Panc1 (cell line): ENCODE data around the gene PYGO2. TPM values are rescaled to one million over a fixed set of nuclear protein-coding genes. Genes with fewer than 3 reads are reported as not detected.
A peak's percentile ranks its signal among the peaks of the same experiment; 100 is the strongest.

Experiments used
- ATAC-seq: fragments of 200-7000 bp; cut with Tn5 transposase; 2 replicates; pipeline ENCODE4 v1.9.1; 2020; ENCODE audit warnings: mild to moderate bottlenecking, moderate library complexity
- BruUV-seq: library from RNA; stranded (reverse); fragments of 400-500 nt; replicated peaks from 2 replicates; lab custom pipeline; 2021; lab: Mats Ljungman, UMichigan
- CTCF ChIA-PET: fragments of 300-600 bp; sonication (Branson Sonifier 250); formaldehyde crosslinking; loops from one replicate; lab custom pipeline; 2022; ENCODE audit warnings: antibody characterized with exemption; lab: Charles Lee
- POLR2A ChIA-PET: fragments of 300-600 bp; sonication (Branson Sonifier 250); formaldehyde crosslinking; loops from one replicate; lab custom pipeline; 2022; ENCODE audit warnings: antibody characterized with exemption; lab: Charles Lee
- DNase-seq: peaks from one replicate; pipeline ENCODE4 v3.0.0-alpha.2; 2010; ENCODE audit warnings: low read depth, low spot score
- H3K27ac ChIP-seq: 2 replicates; pipeline ENCODE4 v1.5.1; 2011; ENCODE audit warnings: mild to moderate bottlenecking, low read length, inconsistent platforms
- H3K27me3 ChIP-seq: fragments of 200-500 bp; sonication (Bioruptor generic); 2 replicates; pipeline ENCODE4 v1.6.0; 2014; ENCODE audit warnings: low read length, inconsistent platforms; ENCODE audit not compliant: control insufficient read depth, insufficient read depth
- H3K36me3 ChIP-seq: fragments of 200-500 bp; sonication (Bioruptor generic); 2 replicates; pipeline ENCODE4 v1.5.1; 2014; ENCODE audit warnings: inconsistent platforms, mild to moderate bottlenecking, low read length, moderate library complexity; ENCODE audit not compliant: control insufficient read depth, insufficient read depth
- H3K4me1 ChIP-seq: 2 replicates; pipeline ENCODE4 v1.5.1; 2011; ENCODE audit warnings: inconsistent platforms, mild to moderate bottlenecking, low read length, moderate library complexity; ENCODE audit not compliant: control insufficient read depth, insufficient read depth
- H3K4me3 ChIP-seq, 2 experiments: 2 replicates each; pipeline ENCODE4 v1.5.1; 2011 to 2012; ENCODE audit warnings: low read depth in 2 of 2, low read length in 2 of 2, mild to moderate bottlenecking in 2 of 2, inconsistent platforms in 1 of 2, moderate library complexity in 1 of 2
- H3K9me3 ChIP-seq: fragments of 200-500 bp; sonication (Bioruptor generic); 2 replicates; pipeline ENCODE4 v1.5.1; 2014; ENCODE audit warnings: low read depth, mild to moderate bottlenecking, inconsistent platforms, low read length, moderate library complexity; ENCODE audit not compliant: control insufficient read depth, insufficient read depth
- POLR2AphosphoS5 ChIP-seq: IDR thresholded peaks from 2 replicates; pipeline ENCODE4 v1.6.1; 2012; ENCODE audit warnings: mild to moderate bottlenecking, low read depth, low read length, moderate library complexity
- SIN3A ChIP-seq: IDR thresholded peaks from 2 replicates; pipeline ENCODE4 v1.6.1; 2012; ENCODE audit warnings: low read depth, mild to moderate bottlenecking, low read length, moderate library complexity, borderline replicate concordance; ENCODE audit not compliant: insufficient read depth
- TCF7L2 ChIP-seq: IDR thresholded peaks from 2 replicates; pipeline ENCODE4 v1.6.1; 2011; ENCODE audit warnings: mild to moderate bottlenecking, low read depth, low read length, inconsistent platforms
- in situ Hi-C: cut with HindIII; loops from 2 replicates; pipeline ENCODE4 v1.10.0; 2016; ENCODE audit warnings: low sequenced_read_pairs, low pct_unique_long_range_greater_than_20kb
- intact Hi-C: fragments of 100-400 bp; cut with micrococcal nuclease; formaldehyde crosslinking; loops from one replicate; pipeline ENCODE4 v1.10.0; 2022; ENCODE audit not compliant: unreplicated experiment
- total RNA-seq: library from RNA; stranded (reverse); gene quantifications from one replicate; pipeline ENCODE4 v1.2.1, GENCODE V29; 2021; ENCODE audit not compliant: unreplicated experiment
- TF ChIP-seq, protein P1 (sequence below), 2 experiments: IDR thresholded peaks; 2 replicates each; pipeline ENCODE4 v1.6.1; 2011 to 2012; ENCODE audit warnings: low read depth in 2 of 2, control low read depth in 1 of 2, low read length in 1 of 2, mild to moderate bottlenecking in 1 of 2, moderate library complexity in 1 of 2; ENCODE audit not compliant: insufficient read depth in 1 of 2

PYGO2 gene
- total RNA-seq, 1 experiment from 2014 or later = 41.1 TPM

DNA sequence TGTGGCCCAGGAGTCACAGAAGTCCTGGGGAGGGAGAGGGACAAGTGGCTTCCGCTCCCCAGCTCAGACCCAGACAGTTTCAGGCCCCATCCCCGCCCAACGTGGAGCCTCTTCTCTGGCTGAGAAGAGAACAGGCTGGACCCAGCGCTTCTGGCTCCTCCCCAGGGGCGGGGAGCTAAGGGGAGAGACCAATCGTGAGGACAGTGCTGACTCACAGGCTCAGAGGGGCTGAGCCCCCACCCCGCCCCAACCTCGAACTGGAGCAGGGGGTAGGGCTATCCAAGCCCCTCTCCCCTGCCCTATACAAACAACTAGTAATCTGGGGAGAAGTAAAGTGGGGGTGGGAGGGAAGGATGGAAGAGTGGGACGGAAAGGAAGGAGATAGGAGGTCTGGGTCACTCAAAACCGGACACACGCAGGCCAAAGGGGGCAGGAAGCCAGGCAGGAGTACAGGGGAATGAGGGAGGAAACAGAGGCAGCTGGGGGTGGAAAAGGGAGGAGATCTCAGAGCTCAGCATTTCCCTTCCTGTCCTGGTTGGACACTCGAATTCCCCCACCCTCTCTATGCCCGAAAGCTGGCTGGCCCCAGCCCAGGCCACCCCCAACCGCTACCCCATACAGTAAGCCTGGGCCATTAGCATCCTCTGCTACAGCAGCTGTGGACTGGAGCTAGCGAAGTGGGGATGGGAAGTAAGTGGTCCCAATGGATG lies 9.2 kb upstream of the PYGO2 start, which contains the start of gene SHC1:
Gene SHC1 (minus strand): TSS at position 117 of the 710 bp plus-strand sequence. CDS start 221 bp downstream, outside the sequence.
- Histone ChIP-seq H3K9me3 (no peaks in the 10 kb centered on the region), H3K4me1 (peaks cover 43% of the 10 kb centered on the region), H3K4me3 (peak within 1 kb of the TSS; percentile 77 to 88), H3K27me3 (no peaks in the 10 kb centered on the region), H3K27ac (peak within 1 kb of the TSS; percentile 98), H3K36me3 (peaks cover 4% of the 10 kb centered on the region)
- TF ChIP-seq TCF7L2 (no peak), POLR2AphosphoS5 (peak; percentile 82), SIN3A (no peak)
- no TSS peak for BruUV-seq
- POLR2A ChIA-PET = interaction anchor here (0.6 to 1.1 kb wide), 6 partner anchors 10 to 115 kb away, joined by 3 to 15 read pairs (median 4); partner anchors contain the start of genes LENEP, PMVK and PYGO2
- in situ Hi-C loops = no loop called here
- ATAC-seq (peak; percentile 75), DNase-seq (no peak)
- intact Hi-C loops = no loop called here
- CTCF ChIA-PET = interaction anchor here (0.6 to 0.9 kb wide), 4 partner anchors 9 to 114 kb away, joined by 3 to 4 read pairs (median 3); partner anchors contain the start of gene PYGO2

DNA sequence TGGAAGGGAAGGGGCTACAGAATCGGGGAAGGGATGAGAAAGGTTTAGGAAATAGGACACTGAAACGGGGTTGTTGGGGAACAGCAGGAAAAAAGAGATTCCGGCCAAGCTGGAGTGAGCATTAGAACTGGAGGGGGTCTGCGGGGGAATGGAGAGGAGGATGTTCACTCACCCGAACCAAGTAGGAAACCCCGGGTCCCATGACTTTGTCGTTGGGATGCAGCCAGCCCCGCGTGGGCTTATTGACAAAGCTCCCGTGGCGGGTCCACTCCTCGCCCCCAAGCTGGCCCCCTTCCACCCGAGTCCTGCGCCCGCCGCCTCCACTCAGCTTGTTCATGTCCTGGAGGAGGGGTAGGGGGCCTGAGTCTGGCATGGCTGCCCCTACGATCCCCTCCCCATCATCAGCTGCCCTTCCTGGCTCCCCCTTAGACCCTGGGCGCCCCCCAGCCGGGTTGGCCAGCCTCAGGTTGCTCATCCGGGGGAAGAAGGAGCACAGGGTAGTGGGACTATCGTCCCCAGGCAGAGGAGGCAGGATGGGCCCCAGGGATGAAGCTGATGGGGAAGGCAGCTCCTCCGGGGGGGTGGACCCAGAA lies 8.4 kb upstream of the PYGO2 start:
- in situ Hi-C loops = no loop called here
- peaks cover 6% of the 10 kb centered on the region for H3K36me3 ChIP-seq
- intact Hi-C loops = no loop called here
- no peak for DNase-seq
- H3K9me3 ChIP-seq = no peaks in the 10 kb centered on the region
- H3K4me1 ChIP-seq = peaks cover 43% of the 10 kb centered on the region
- peak overlapping the region; percentile 98 for H3K27ac ChIP-seq
- no TSS peak for BruUV-seq
- ATAC-seq = no peak
- POLR2A ChIA-PET = interaction anchor here (0.6 to 1.1 kb wide), 5 partner anchors 9 to 131 kb away, joined by 3 to 15 read pairs (median 4); partner anchors contain the start of genes LENEP, PMVK and PYGO2
- TF ChIP-seq, protein P1, sequence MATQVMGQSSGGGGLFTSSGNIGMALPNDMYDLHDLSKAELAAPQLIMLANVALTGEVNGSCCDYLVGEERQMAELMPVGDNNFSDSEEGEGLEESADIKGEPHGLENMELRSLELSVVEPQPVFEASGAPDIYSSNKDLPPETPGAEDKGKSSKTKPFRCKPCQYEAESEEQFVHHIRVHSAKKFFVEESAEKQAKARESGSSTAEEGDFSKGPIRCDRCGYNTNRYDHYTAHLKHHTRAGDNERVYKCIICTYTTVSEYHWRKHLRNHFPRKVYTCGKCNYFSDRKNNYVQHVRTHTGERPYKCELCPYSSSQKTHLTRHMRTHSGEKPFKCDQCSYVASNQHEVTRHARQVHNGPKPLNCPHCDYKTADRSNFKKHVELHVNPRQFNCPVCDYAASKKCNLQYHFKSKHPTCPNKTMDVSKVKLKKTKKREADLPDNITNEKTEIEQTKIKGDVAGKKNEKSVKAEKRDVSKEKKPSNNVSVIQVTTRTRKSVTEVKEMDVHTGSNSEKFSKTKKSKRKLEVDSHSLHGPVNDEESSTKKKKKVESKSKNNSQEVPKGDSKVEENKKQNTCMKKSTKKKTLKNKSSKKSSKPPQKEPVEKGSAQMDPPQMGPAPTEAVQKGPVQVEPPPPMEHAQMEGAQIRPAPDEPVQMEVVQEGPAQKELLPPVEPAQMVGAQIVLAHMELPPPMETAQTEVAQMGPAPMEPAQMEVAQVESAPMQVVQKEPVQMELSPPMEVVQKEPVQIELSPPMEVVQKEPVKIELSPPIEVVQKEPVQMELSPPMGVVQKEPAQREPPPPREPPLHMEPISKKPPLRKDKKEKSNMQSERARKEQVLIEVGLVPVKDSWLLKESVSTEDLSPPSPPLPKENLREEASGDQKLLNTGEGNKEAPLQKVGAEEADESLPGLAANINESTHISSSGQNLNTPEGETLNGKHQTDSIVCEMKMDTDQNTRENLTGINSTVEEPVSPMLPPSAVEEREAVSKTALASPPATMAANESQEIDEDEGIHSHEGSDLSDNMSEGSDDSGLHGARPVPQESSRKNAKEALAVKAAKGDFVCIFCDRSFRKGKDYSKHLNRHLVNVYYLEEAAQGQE (IDR thresholded peaks at IDR 0.05; ENCODE audit: insufficient read depth in 1 of 2, low read depth in 2 of 2, low read length in 1 of 2) = no peak
- 0 out of 2 replicates have a peak, but pooled peaks have one; percentile 24 for TF ChIP-seq SIN3A
- CTCF ChIA-PET = interaction anchor here (0.6 to 0.9 kb wide), 3 partner anchors 9 to 166 kb away, joined by 4 to 11 read pairs (median 4); partner anchors contain the start of genes PYGO2 and SLC50A1
- H3K4me3 ChIP-seq = peak overlapping the region; percentile 77 to 88
- H3K27me3 ChIP-seq = no peaks in the 10 kb centered on the region

DNA sequence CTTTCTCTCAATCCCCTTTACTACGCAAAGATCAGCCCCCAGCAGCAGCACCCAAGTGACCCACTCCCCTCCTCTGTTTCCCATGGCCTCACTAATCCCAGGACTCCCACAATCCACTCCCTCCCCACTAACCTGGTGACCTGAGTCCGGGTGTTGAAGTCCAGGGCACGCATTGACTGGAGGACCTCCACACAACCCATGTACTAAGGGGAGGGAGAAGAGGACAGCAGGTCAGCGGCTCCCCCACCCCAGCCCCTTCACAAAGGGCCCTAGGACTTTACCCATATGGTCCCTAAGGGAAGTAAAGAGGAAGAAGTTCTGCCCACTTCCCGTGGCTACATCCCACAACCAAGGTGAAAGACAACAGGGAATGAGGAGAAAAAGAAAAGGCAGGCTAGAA lies 7.7 kb upstream of the PYGO2 start:
- Histone ChIP-seq H3K27me3 (no peaks in the 10 kb centered on the region), H3K27ac (peak overlapping the region; percentile 98), H3K4me3 (peak overlapping the region; percentile 77 to 88), H3K9me3 (no peaks in the 10 kb centered on the region), H3K36me3 (peaks cover 6% of the 10 kb centered on the region), H3K4me1 (peaks cover 43% of the 10 kb centered on the region)
- TF ChIP-seq POLR2AphosphoS5 (no peak), TCF7L2 (no peak)
- TF ChIP-seq, protein P1 (IDR thresholded peaks at IDR 0.05; ENCODE audit: insufficient read depth in 1 of 2, low read depth in 2 of 2, low read length in 1 of 2) = no peak
- intact Hi-C loops (no loop called here), in situ Hi-C loops (no loop called here)
- BruUV-seq = no TSS peak
- ChIA-PET POLR2A (no interaction called here), CTCF (interaction anchor here (0.6 kb wide), 1 partner anchor 91 kb away, joined by 11 read pairs; no protein-coding TSS in a partner anchor)
- DNase-seq (no peak), ATAC-seq (no peak)
